ENCODE data around the gene MS4A18. TPM values are rescaled to one million over a fixed set of nuclear protein-coding genes. Genes with fewer than 3 reads are reported as not detected.

Gene MS4A18
- total and polyA plus RNA-seq, 4 donors: not detected

DNA sequence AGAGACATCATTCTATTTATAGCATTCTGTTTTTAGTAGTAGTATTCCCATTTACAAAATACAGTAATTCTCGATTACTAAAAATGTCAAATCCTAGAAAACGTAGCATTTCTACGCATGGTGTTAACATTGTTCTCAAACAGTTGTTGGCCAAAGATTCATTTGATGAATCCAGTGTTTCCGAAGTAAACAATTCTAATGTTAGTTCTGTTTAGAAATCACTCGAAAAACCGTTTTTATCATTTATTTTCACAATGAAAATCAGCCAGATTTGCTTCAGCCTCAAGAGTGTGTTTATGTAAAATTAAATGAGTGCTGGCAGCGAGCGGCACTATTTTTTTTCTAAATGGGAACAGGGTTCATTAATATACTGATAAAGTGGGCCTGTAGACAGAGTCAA lies 7.1 kb downstream of the MS4A18 start:
- Histone ChIP-seq H3K36me3 (ENCODE audit: control insufficient read depth in 4 of 4, insufficient read depth in 3 of 4, low read depth in 1 of 4, low read length in 3 of 4) (no peaks in the 10 kb centered on the region), H3K9ac (ENCODE audit: low read depth in 1 of 2, low read length in 2 of 2) (no peak overlapping the region), H3K27me3 (ENCODE audit: control insufficient read depth in 4 of 4, insufficient read depth in 4 of 4, low read length in 3 of 4) (peaks cover 0 to 11% (median 2%) of the 10 kb centered on the region in 4 donors), H3K4me3 (ENCODE audit: low read depth in 1 of 3, low read length in 3 of 3) (no peak overlapping the region), H3K9me3 (ENCODE audit: control insufficient read depth in 4 of 4, low read length in 3 of 4) (peaks cover 0 to 2% (median 0%) of the 10 kb centered on the region in 4 donors), H3K4me1 (ENCODE audit: control insufficient read depth in 4 of 4, insufficient read depth in 4 of 4, low read length in 3 of 4) (no peaks in the 10 kb centered on the region), H3K27ac (ENCODE audit: low read depth in 1 of 2, low read length in 2 of 2) (no peak overlapping the region)
- WGBS: 80% methylated on average over 8 of the region's 8 CpGs
- TF ChIP-seq NR2F2 (IDR thresholded peaks at IDR 0.05): no peak
- no peak for TF ChIP-seq FOXA1 (IDR thresholded peaks at IDR 0.05)
- no peak for TF ChIP-seq GABPA (IDR thresholded peaks at IDR 0.05 in 1 of 2, conservative IDR thresholded peaks at IDR 0.05 in 1 of 2)
- no peak for TF ChIP-seq RAD21 (IDR thresholded peaks at IDR 0.05)
- no peak for TF ChIP-seq FOXA2 (IDR thresholded peaks at IDR 0.05)
- TF ChIP-seq, protein P1, sequence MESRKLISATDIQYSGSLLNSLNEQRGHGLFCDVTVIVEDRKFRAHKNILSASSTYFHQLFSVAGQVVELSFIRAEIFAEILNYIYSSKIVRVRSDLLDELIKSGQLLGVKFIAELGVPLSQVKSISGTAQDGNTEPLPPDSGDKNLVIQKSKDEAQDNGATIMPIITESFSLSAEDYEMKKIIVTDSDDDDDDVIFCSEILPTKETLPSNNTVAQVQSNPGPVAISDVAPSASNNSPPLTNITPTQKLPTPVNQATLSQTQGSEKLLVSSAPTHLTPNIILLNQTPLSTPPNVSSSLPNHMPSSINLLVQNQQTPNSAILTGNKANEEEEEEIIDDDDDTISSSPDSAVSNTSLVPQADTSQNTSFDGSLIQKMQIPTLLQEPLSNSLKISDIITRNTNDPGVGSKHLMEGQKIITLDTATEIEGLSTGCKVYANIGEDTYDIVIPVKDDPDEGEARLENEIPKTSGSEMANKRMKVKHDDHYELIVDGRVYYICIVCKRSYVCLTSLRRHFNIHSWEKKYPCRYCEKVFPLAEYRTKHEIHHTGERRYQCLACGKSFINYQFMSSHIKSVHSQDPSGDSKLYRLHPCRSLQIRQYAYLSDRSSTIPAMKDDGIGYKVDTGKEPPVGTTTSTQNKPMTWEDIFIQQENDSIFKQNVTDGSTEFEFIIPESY (IDR thresholded peaks at IDR 0.05): no peak
- TF ChIP-seq, protein P2, sequence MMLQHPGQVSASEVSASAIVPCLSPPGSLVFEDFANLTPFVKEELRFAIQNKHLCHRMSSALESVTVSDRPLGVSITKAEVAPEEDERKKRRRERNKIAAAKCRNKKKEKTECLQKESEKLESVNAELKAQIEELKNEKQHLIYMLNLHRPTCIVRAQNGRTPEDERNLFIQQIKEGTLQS (IDR thresholded peaks at IDR 0.05): no peak
- TF ChIP-seq, protein P3, sequence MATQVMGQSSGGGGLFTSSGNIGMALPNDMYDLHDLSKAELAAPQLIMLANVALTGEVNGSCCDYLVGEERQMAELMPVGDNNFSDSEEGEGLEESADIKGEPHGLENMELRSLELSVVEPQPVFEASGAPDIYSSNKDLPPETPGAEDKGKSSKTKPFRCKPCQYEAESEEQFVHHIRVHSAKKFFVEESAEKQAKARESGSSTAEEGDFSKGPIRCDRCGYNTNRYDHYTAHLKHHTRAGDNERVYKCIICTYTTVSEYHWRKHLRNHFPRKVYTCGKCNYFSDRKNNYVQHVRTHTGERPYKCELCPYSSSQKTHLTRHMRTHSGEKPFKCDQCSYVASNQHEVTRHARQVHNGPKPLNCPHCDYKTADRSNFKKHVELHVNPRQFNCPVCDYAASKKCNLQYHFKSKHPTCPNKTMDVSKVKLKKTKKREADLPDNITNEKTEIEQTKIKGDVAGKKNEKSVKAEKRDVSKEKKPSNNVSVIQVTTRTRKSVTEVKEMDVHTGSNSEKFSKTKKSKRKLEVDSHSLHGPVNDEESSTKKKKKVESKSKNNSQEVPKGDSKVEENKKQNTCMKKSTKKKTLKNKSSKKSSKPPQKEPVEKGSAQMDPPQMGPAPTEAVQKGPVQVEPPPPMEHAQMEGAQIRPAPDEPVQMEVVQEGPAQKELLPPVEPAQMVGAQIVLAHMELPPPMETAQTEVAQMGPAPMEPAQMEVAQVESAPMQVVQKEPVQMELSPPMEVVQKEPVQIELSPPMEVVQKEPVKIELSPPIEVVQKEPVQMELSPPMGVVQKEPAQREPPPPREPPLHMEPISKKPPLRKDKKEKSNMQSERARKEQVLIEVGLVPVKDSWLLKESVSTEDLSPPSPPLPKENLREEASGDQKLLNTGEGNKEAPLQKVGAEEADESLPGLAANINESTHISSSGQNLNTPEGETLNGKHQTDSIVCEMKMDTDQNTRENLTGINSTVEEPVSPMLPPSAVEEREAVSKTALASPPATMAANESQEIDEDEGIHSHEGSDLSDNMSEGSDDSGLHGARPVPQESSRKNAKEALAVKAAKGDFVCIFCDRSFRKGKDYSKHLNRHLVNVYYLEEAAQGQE (IDR thresholded peaks at IDR 0.05): no peak
- no peak for TF ChIP-seq RXRA (IDR thresholded peaks at IDR 0.05)
- no peak for TF ChIP-seq JUND (IDR thresholded peaks at IDR 0.05)
- TF ChIP-seq HNF4A (conservative IDR thresholded peaks at IDR 0.05): no peak
- TF ChIP-seq, protein P4, sequence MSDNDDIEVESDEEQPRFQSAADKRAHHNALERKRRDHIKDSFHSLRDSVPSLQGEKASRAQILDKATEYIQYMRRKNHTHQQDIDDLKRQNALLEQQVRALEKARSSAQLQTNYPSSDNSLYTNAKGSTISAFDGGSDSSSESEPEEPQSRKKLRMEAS (IDR thresholded peaks at IDR 0.05): no peak
- no peak for TF ChIP-seq YY1 (IDR thresholded peaks at IDR 0.05)
- TF ChIP-seq SP1 (IDR thresholded peaks at IDR 0.05): no peak
- TF ChIP-seq TAF1 (conservative IDR thresholded peaks at IDR 0.05): no peak
- no peak for TF ChIP-seq EGR1 (IDR thresholded peaks at IDR 0.05; ENCODE audit: low read depth in 2 of 2)
- TF ChIP-seq, protein P5, sequence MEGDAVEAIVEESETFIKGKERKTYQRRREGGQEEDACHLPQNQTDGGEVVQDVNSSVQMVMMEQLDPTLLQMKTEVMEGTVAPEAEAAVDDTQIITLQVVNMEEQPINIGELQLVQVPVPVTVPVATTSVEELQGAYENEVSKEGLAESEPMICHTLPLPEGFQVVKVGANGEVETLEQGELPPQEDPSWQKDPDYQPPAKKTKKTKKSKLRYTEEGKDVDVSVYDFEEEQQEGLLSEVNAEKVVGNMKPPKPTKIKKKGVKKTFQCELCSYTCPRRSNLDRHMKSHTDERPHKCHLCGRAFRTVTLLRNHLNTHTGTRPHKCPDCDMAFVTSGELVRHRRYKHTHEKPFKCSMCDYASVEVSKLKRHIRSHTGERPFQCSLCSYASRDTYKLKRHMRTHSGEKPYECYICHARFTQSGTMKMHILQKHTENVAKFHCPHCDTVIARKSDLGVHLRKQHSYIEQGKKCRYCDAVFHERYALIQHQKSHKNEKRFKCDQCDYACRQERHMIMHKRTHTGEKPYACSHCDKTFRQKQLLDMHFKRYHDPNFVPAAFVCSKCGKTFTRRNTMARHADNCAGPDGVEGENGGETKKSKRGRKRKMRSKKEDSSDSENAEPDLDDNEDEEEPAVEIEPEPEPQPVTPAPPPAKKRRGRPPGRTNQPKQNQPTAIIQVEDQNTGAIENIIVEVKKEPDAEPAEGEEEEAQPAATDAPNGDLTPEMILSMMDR (IDR thresholded peaks at IDR 0.05; ENCODE audit: low read depth, low read length, missing input control): no peak
- no peak for DNase-seq (ENCODE audit: low spot score)
